ENCODE data around the gene FGFR4.

- TF ChIP-seq, protein P1, sequence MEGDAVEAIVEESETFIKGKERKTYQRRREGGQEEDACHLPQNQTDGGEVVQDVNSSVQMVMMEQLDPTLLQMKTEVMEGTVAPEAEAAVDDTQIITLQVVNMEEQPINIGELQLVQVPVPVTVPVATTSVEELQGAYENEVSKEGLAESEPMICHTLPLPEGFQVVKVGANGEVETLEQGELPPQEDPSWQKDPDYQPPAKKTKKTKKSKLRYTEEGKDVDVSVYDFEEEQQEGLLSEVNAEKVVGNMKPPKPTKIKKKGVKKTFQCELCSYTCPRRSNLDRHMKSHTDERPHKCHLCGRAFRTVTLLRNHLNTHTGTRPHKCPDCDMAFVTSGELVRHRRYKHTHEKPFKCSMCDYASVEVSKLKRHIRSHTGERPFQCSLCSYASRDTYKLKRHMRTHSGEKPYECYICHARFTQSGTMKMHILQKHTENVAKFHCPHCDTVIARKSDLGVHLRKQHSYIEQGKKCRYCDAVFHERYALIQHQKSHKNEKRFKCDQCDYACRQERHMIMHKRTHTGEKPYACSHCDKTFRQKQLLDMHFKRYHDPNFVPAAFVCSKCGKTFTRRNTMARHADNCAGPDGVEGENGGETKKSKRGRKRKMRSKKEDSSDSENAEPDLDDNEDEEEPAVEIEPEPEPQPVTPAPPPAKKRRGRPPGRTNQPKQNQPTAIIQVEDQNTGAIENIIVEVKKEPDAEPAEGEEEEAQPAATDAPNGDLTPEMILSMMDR (IDR thresholded peaks at IDR 0.05) = no peak
- TF ChIP-seq POLR2AphosphoS5 (IDR thresholded peaks at IDR 0.05) (no peak), POLR2A (IDR thresholded peaks at IDR 0.05) (no peak), EP300 (IDR thresholded peaks at IDR 0.05) (no peak)
Measured at GRCh38 chr5:177084175-177084574, 2.5 kb upstream of the FGFR4 start.

Measured in upper lobe of left lung (tissue), 4 donors.